ENCODE results near the gene ZCCHC3.

ZCCHC3 gene

GRCh38 chr20:347640-348484 is 50.5 kb downstream of the ZCCHC3 start:
- peak; percentile 97 for DNase-seq

DNA sequence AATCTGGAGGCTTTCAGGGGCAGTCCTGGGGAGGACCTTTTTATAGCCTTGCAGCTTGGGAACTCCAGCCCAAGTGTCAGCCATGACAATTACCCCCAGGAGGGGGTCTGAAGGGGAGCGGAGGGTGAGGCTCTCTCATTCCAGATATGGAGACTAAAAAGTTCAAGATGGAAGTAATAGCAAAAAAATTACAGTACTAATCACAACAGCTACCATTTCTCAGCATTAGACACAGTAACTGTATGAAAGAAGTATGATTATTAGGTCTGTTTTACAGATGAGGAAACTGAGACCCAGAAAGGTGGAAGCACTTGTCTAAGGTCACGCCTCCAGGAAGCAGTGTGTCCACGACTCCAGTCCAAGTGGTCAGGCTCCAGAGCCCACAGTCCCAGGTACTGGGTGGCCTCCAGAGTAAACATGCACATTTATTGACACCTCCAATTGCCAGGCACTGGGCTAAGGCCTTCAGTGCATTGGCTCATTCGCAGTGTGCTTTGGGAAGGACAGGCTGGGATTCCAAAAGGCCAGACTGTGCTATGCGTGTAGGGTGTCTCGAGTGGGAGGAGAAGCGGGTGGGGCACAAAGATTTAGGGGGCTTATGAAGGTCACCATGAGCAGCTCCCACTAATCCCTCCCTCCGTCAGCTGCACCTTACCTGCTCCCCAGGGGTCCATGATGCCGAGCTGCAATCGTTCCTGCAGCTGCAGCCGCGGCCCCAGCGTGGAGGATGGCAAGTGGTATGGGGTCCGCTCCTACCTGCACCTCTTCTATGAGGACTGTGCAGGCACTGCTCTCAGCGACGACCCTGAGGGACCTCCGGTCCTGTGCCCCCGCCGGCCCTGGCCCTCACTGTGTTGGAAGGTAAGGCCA is 51.8 kb downstream of the ZCCHC3 start:
- no peak for DNase-seq
